GM12874 (cell line): ENCODE results near the gene SGK1.

Experiments
- TF ChIP-seq, protein P1 (sequence below): IDR thresholded peaks from 2 replicates; pipeline ENCODE4 v1.5.1; 2011; ENCODE audit warnings: low read depth, mild to moderate bottlenecking, control low read depth, low read length, moderate library complexity; ENCODE audit not compliant: insufficient read depth

The SGK1 gene

DNA sequence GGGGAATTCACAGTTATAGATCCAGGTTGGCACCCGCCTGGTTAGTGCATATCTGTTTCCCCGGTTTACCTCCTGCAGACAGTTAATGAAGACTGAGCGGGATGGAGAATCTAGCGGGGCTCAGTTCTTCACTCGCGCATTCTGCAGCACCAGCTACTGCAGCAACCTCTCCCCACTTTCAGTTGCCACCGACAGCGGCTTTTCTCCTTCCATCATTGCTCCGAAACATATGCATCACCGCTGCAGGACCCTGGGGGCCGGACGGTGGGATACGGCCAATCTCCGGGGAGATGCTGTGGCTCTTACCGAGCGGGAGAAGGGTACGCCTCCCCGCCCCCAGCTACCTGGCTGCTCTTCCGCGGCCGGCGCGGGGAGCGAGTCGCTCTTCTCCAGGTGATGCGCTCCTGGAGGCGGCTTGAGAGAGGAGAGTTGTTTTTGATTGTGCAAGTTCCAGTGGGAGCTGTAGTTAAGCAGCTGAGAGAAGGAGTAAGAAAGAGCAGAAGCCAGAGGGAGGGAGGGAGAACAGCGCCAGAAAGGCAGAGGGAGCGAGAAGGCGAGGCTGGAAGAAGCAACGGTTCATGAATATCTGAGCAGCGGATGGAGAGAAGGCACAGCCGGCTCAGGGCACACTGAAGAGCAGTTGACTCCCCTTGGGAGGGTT lies at the start of gene SGK1:
SGK1 (minus strand) TSS at position 642 of the 661 bp plus-strand sequence. CDS start 652 bp downstream, outside the sequence.
- TF ChIP-seq, protein P1, sequence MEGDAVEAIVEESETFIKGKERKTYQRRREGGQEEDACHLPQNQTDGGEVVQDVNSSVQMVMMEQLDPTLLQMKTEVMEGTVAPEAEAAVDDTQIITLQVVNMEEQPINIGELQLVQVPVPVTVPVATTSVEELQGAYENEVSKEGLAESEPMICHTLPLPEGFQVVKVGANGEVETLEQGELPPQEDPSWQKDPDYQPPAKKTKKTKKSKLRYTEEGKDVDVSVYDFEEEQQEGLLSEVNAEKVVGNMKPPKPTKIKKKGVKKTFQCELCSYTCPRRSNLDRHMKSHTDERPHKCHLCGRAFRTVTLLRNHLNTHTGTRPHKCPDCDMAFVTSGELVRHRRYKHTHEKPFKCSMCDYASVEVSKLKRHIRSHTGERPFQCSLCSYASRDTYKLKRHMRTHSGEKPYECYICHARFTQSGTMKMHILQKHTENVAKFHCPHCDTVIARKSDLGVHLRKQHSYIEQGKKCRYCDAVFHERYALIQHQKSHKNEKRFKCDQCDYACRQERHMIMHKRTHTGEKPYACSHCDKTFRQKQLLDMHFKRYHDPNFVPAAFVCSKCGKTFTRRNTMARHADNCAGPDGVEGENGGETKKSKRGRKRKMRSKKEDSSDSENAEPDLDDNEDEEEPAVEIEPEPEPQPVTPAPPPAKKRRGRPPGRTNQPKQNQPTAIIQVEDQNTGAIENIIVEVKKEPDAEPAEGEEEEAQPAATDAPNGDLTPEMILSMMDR: no peak

DNA sequence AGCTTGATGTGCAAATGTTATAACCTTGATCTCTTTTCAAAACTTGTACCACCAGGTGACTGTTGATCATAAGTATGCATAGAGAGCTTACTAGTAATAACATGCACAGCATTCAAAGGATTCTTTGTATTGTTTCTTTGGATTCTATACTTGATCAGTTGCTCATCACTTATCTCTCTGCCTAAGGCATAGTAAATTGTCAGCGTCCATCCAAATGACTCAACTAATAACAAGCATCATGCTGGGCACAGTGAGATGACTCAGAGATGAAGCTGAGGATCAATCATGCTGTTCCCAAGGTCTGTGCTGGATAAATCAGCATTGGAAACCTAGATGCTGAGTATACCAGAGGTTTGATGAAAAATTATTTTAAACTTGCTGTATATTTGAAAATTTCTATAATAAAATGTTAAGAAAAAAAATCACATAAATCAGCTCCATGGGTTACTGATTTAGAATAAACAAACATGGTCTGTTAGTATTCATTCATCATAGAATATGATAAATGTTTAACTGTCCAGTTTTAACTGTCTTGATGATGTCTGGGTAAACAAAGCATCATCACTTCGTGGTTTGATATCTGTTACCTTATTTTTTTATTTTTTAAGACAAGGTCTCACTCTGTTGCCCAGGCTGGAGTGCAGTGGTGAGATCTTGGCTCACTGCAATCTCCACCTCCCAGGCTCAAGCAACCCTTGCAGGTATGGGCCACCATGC lies 45.6 kb upstream of the SGK1 start:
- TF ChIP-seq, protein P1: no peak

DNA sequence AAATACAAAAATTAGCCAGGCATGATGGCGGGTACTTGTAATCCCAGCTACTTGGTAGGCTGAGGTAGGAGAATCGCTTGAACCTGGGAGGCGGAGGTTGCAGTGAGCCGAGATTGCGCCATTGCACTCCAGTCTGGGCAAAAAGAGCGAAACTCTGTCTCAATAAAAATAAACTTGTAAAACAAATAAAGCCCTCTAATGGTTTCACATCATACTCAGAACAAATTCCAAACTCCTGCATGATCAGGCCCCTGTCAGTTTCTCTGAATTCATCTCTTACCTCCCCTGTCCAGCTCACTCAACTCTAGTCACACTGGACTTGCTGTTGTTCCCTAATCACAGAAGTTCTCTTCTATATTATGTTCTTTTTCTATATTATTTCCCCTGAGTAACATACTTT lies 43.1 kb upstream of the SGK1 start:
- TF ChIP-seq, protein P1: no peak

DNA sequence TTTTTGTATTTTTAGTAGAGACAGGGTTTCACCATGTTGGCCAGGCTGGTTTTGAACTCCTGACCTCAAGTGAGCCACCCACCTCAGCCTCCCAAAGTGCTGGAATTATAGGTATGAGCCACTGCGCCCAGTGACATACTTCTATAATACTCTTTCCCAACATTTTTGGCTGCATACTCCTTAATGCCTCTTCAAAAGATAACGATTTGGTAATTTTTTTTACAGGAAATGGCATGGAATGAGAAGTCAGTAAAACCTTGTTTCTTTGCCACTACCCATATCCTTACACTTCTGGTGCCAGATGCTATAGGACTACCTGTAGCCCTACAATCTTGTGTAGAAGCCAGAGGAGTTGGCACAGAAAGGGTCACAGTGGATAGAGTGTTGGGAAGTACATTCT lies 41.4 kb upstream of the SGK1 start:
- TF ChIP-seq, protein P1: no peak

DNA sequence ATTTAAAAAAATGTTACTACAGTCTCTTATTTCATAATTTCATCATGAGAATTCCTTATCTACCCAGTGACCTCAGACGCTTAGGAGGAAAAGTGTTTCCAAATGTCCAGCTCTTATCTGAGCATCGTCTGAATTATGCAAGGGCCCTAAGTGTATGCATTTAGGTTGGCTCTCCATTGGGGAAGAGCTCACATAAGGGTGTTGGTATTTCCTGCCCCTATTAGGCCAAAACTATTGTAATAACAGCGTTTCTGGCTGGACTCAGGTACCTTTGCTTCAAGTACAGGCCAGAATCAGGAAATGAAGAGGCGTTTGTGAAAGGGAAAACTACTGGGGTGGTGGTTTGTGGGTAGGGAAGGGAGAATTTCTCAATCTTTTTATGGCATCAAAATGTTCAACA lies 40.4 kb upstream of the SGK1 start:
- TF ChIP-seq, protein P1: no peak

DNA sequence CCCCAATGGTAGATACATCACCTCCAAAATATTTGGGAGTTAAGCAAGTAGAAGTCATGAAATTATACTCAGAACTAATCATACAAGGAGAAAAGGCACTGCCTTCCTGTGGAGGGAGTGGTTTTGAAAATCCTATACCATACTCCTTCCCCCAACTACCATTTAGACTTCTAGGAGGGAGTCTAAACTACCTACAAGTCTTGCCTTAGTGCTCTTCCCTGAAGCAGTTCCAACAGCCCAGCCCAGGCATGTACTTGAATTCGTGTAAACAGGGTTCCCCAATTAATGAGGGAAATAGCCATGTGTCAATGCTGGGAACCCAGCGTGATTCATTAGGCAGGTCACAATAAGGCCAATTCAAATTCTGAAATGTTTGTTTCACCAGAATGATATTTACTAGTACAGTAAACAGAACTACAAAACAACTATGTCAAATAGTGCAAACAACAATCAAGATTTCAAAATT lies 39.1 kb upstream of the SGK1 start:
- TF ChIP-seq, protein P1: no peak

DNA sequence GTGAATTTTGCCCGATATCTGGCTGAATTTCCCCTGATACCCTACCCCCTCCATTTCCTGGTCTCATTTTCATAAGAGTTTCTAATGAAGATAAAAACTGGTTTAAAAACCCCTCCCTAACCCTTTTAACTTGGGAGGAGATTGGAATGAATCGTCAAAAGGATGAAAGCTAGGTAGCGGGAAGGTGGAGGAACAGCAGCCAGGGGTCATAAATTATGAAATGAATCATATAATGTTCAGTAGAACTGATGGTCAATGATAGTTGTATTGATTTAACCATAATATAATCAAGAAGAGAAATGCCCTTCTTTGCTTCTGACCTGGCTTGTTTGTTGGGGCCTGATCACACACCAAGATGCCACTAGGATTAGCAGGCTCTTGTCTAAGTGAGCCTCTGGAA lies 38.5 kb upstream of the SGK1 start:
- TF ChIP-seq, protein P1: no peak
